ENCODE measurements around the gene CACNA2D1. TPM values are rescaled to one million over a fixed set of nuclear protein-coding genes. Genes with fewer than 3 reads are reported as not detected.

Gene CACNA2D1
- total RNA-seq, 1 donor from 2014 or later: 116 TPM

DNA sequence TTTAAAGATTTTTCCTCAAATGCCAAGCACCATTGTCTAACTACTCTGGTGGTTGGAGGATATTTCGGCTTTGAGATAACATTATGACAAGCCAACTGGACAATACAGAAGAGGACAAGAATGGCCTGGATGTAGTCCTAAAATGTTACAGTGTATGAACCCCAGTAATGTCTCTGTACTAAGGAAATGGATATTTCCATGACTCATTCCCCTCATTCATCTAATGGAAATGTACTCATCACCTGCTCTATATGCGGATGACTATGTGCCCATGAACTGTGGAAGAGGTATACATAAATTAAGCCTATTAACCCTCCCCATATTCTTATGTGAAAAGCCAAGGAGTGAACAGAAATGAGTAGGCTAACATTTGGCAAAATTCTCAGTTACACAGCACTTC, 207.9 kb downstream of the CACNA2D1 start:
- H3K36me3 ChIP-seq (ENCODE audit: control insufficient read depth in 3 of 3, insufficient read depth in 3 of 3, low read length in 3 of 3): no peaks in the 10 kb centered on the region
- H3K27ac ChIP-seq (ENCODE audit: low read depth, low read length): no peak overlapping the region
- H3K4me3 ChIP-seq (ENCODE audit: low read length in 3 of 3): no peak overlapping the region
- no peaks in the 10 kb centered on the region for H3K9me3 ChIP-seq (ENCODE audit: control insufficient read depth in 3 of 3, low read length in 3 of 3)
- peaks cover 6 to 16% (median 7%) of the 10 kb centered on the region in 3 donors for H3K4me1 ChIP-seq (ENCODE audit: control insufficient read depth in 3 of 3, insufficient read depth in 3 of 3, low read length in 3 of 3)
- H3K27me3 ChIP-seq (ENCODE audit: control insufficient read depth in 3 of 3, insufficient read depth in 3 of 3, low read length in 3 of 3): no peaks in the 10 kb centered on the region
- H3K9ac ChIP-seq (ENCODE audit: low read depth in 1 of 3, low read length in 3 of 3): no peak overlapping the region

DNA sequence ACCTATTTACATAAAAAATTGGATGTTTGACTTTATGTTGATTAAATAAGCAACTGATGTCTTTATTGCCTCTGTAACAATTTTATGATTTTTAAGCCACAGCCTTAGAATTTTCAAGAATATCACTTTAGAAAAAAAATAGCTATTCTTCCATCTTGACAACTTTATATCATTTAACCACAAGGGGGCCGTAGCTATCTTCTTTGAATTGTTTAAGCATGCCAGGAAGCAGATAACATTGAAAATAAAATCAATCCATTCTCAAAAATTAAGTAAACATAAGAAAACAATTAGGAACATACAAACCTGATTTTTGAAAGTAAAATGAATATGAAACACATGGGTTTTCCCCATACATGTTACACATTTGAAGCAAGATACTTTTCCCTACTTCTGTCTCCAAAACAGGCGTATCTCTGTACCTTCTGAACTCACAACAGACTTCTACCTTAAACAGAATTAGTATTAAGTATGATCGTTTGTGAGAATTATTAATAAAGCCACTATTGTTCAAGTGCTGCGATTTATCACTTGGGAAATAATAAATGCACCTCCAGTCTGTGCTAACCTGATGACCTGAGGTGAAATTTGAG, 209.0 kb downstream of the CACNA2D1 start:
- Histone ChIP-seq H3K9me3 (ENCODE audit: control insufficient read depth in 3 of 3, low read length in 3 of 3) (no peaks in the 10 kb centered on the region), H3K27me3 (ENCODE audit: control insufficient read depth in 3 of 3, insufficient read depth in 3 of 3, low read length in 3 of 3) (no peaks in the 10 kb centered on the region), H3K9ac (ENCODE audit: low read depth in 1 of 3, low read length in 3 of 3) (no peak overlapping the region), H3K27ac (ENCODE audit: low read depth, low read length) (no peak overlapping the region), H3K36me3 (ENCODE audit: control insufficient read depth in 3 of 3, insufficient read depth in 3 of 3, low read length in 3 of 3) (no peaks in the 10 kb centered on the region), H3K4me3 (ENCODE audit: low read length in 3 of 3) (no peak overlapping the region), H3K4me1 (ENCODE audit: control insufficient read depth in 3 of 3, insufficient read depth in 3 of 3, low read length in 3 of 3) (peaks cover 6 to 19% (median 11%) of the 10 kb centered on the region in 3 donors)

DNA sequence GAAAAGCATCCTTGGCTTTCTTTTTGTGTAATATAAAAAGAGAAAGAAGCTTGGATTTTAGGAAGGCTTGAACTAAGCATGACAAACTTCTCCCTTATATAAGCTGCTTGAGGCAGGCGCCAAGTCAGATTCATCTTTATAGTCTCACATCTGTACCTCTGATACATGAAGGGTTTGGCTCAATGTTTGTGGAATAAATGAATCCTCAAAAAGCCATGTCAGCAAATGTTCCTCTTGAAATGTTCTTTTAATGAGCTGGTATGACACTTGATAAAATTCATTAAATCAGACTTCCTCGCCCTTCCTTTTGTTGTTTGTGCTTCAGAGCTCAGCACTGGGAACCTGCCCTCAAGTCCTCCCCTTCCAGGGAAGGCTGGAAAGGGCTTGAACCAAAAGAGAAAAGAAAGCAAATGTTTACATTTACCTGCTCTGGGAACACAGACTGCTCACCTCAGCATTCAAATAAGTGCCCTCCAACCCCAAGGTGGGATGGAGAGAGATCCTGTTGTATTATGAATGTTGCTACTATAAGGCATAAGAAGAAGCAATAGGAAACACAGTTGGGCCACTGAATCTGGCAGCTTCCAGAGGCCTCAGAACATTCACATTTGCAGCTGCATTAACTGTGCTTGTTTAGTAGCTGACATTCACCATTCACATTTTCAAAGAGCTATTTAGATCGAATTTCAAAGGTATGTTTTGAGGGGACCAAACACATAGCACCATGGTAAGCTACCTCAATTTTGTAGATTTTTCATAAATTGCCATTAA, 212.6 kb downstream of the CACNA2D1 start:
- no peaks in the 10 kb centered on the region for H3K27me3 ChIP-seq (ENCODE audit: control insufficient read depth in 3 of 3, insufficient read depth in 3 of 3, low read length in 3 of 3)
- no peaks in the 10 kb centered on the region for H3K36me3 ChIP-seq (ENCODE audit: control insufficient read depth in 3 of 3, insufficient read depth in 3 of 3, low read length in 3 of 3)
- H3K4me1 ChIP-seq (ENCODE audit: control insufficient read depth in 3 of 3, insufficient read depth in 3 of 3, low read length in 3 of 3): peaks cover 11 to 19% (median 11%) of the 10 kb centered on the region in 3 donors
- no peak overlapping the region for H3K4me3 ChIP-seq (ENCODE audit: low read length in 3 of 3)
- H3K9ac ChIP-seq (ENCODE audit: low read depth in 1 of 3, low read length in 3 of 3): no peak overlapping the region
- H3K9me3 ChIP-seq (ENCODE audit: control insufficient read depth in 3 of 3, low read length in 3 of 3): peaks cover 0 to 4% (median 0%) of the 10 kb centered on the region in 3 donors
- no peak overlapping the region for H3K27ac ChIP-seq (ENCODE audit: low read depth, low read length)

DNA sequence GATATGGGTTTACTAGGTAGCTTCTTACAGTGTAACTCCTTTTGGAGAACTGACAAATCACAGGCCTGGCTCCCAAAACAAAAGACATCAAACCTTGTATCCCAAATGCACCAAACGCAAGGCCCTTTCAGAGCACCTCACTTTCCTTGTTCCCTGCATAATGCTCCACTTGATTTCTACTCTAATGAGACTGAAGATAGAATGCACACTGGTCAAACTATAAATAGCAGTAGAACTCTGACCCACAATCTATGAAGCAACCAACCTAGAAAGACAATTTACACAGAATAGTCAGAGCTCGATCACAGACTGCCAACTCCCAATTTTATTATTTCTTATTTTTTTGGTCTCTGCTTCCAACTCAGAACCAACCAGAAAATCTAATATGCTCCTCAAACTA, 214.4 kb downstream of the CACNA2D1 start:
- Histone ChIP-seq H3K9ac (ENCODE audit: low read depth in 1 of 3, low read length in 3 of 3) (peak overlapping the region in 1 of 3 donors; percentile 22), H3K9me3 (ENCODE audit: control insufficient read depth in 3 of 3, low read length in 3 of 3) (peaks cover 0 to 4% (median 0%) of the 10 kb centered on the region in 3 donors), H3K27me3 (ENCODE audit: control insufficient read depth in 3 of 3, insufficient read depth in 3 of 3, low read length in 3 of 3) (no peaks in the 10 kb centered on the region), H3K36me3 (ENCODE audit: control insufficient read depth in 3 of 3, insufficient read depth in 3 of 3, low read length in 3 of 3) (no peaks in the 10 kb centered on the region), H3K4me1 (ENCODE audit: control insufficient read depth in 3 of 3, insufficient read depth in 3 of 3, low read length in 3 of 3) (peaks cover 4 to 8% (median 7%) of the 10 kb centered on the region in 3 donors), H3K4me3 (ENCODE audit: low read length in 3 of 3) (peak overlapping the region in 1 of 3 donors; percentile 4), H3K27ac (ENCODE audit: low read depth, low read length) (no peak overlapping the region)

DNA sequence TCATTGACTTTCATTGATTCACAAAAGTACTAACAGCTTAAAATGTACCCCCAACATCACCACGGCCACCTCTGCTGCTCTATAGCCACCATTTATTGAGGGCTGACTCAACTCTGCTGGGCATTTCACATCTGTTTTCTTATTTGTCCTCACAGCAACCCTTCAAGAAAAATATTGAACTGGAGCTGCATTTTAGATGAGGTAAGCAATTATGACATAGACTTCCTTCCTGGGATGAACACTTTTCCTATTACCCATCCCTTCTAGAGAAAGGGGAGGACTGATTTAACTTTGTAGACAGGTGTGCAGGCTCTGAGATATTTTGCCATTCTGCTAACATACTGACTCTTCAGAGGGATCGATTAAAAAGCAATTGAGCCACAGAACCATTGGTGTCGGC, 217.4 kb downstream of the CACNA2D1 start:
- no peaks in the 10 kb centered on the region for H3K27me3 ChIP-seq (ENCODE audit: control insufficient read depth in 3 of 3, insufficient read depth in 3 of 3, low read length in 3 of 3)
- H3K27ac ChIP-seq (ENCODE audit: low read depth, low read length): no peak overlapping the region
- no peaks in the 10 kb centered on the region for H3K36me3 ChIP-seq (ENCODE audit: control insufficient read depth in 3 of 3, insufficient read depth in 3 of 3, low read length in 3 of 3)
- peaks cover 0 to 4% (median 0%) of the 10 kb centered on the region in 3 donors for H3K9me3 ChIP-seq (ENCODE audit: control insufficient read depth in 3 of 3, low read length in 3 of 3)
- H3K4me3 ChIP-seq (ENCODE audit: low read length in 3 of 3): no peak overlapping the region
- no peak overlapping the region for H3K9ac ChIP-seq (ENCODE audit: low read depth in 1 of 3, low read length in 3 of 3)
- H3K4me1 ChIP-seq (ENCODE audit: control insufficient read depth in 3 of 3, insufficient read depth in 3 of 3, low read length in 3 of 3): peaks cover 4 to 7% (median 6%) of the 10 kb centered on the region in 3 donors

DNA sequence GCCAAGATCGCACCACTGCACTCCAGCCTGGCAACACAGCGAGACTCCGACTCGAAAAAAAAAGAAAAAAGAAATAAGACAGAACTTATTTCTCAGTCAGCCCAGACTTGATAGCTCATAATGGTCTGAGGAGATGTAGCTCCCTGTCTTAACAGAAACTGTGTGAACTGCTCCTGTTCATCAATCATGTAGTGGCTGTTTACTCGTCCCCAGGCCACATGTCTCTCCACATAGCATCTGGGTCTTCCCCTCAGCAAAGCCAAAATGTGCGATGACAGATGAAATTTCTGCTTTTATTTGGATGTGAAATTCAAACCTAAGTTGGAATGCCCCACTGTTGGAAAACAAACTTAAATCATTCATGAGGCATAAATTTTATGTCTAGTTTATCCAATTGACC, 219.0 kb downstream of the CACNA2D1 start:
- peaks cover 0 to 5% (median 0%) of the 10 kb centered on the region in 3 donors for H3K4me1 ChIP-seq (ENCODE audit: control insufficient read depth in 3 of 3, insufficient read depth in 3 of 3, low read length in 3 of 3)
- no peak overlapping the region for H3K27ac ChIP-seq (ENCODE audit: low read depth, low read length)
- no peaks in the 10 kb centered on the region for H3K36me3 ChIP-seq (ENCODE audit: control insufficient read depth in 3 of 3, insufficient read depth in 3 of 3, low read length in 3 of 3)
- no peak overlapping the region for H3K9ac ChIP-seq (ENCODE audit: low read depth in 1 of 3, low read length in 3 of 3)
- no peak overlapping the region for H3K4me3 ChIP-seq (ENCODE audit: low read length in 3 of 3)
- no peaks in the 10 kb centered on the region for H3K27me3 ChIP-seq (ENCODE audit: control insufficient read depth in 3 of 3, insufficient read depth in 3 of 3, low read length in 3 of 3)
- peaks cover 0 to 4% (median 0%) of the 10 kb centered on the region in 3 donors for H3K9me3 ChIP-seq (ENCODE audit: control insufficient read depth in 3 of 3, low read length in 3 of 3)

DNA sequence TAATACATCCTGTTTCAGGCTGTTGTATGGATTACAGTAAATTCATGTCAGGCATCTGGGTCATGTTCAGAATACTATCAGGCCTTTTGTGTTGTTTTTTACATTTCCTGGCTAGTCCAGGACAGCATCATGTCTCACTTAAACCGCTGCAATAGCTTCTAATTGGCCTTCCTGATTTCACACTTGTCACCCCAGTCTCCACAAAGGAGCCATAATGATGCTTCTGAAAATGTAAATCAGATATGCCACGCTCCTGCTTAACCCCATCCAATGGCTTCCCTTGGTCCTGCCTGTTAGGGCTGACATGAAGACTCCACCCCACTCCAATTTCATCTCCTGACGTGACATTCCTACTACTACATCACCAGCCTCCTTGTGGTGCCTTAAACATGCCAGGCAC, 220.0 kb downstream of the CACNA2D1 start:
- Histone ChIP-seq H3K27ac (ENCODE audit: low read depth, low read length) (no peak overlapping the region), H3K4me1 (ENCODE audit: control insufficient read depth in 3 of 3, insufficient read depth in 3 of 3, low read length in 3 of 3) (no peaks in the 10 kb centered on the region), H3K9ac (ENCODE audit: low read depth in 1 of 3, low read length in 3 of 3) (no peak overlapping the region), H3K9me3 (ENCODE audit: control insufficient read depth in 3 of 3, low read length in 3 of 3) (peaks cover 0 to 4% (median 0%) of the 10 kb centered on the region in 3 donors), H3K27me3 (ENCODE audit: control insufficient read depth in 3 of 3, insufficient read depth in 3 of 3, low read length in 3 of 3) (no peaks in the 10 kb centered on the region), H3K36me3 (ENCODE audit: control insufficient read depth in 3 of 3, insufficient read depth in 3 of 3, low read length in 3 of 3) (no peaks in the 10 kb centered on the region), H3K4me3 (ENCODE audit: low read length in 3 of 3) (no peak overlapping the region)

DNA sequence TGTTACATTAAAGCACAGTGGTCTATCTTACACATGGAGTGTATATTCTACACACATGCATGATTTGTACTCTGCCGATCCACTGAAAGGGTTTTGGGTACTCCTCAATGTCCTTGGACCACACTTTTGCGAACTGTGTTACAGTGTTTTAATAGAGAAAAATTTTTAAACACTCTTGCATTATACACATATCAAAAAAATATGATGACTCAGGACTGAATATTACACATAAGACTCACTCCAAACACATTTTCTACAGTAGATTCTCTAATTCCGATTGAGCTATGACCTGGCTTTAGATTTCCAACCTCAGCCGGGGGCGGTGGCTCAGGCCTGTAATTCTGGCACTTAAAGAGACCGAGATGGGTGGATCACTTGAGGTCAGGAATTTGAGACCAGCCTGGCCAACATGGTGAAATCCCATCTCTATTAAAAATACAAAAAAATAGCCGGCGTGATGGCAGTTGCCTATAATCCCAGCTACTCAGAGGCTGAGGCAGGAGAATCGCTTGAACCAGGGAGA, 222.4 kb downstream of the CACNA2D1 start:
- Histone ChIP-seq H3K9ac (ENCODE audit: low read depth in 1 of 3, low read length in 3 of 3) (no peak overlapping the region), H3K27me3 (ENCODE audit: control insufficient read depth in 3 of 3, insufficient read depth in 3 of 3, low read length in 3 of 3) (no peaks in the 10 kb centered on the region), H3K9me3 (ENCODE audit: control insufficient read depth in 3 of 3, low read length in 3 of 3) (no peaks in the 10 kb centered on the region), H3K4me1 (ENCODE audit: control insufficient read depth in 3 of 3, insufficient read depth in 3 of 3, low read length in 3 of 3) (no peaks in the 10 kb centered on the region), H3K4me3 (ENCODE audit: low read length in 3 of 3) (no peak overlapping the region), H3K36me3 (ENCODE audit: control insufficient read depth in 3 of 3, insufficient read depth in 3 of 3, low read length in 3 of 3) (no peaks in the 10 kb centered on the region), H3K27ac (ENCODE audit: low read depth, low read length) (no peak overlapping the region)

DNA sequence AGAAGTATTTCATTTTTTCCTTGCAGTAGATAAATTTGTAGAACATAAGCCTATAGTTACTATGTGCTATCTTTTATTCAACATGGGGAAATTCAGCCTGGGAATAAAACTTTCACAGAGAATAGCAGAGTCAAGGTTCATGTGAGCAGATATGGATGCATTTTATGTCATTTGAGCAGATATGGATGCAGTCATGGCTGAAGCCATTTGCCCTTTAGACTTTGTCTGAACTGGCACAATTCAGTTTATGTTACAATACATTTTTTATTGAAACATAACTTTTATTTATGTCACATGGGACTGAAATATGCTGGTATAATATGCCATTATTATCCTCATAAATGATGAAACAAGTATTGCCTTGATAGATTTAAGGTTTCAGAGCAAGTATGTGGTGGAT, 231.1 kb downstream of the CACNA2D1 start:
- no peaks in the 10 kb centered on the region for H3K9me3 ChIP-seq (ENCODE audit: control insufficient read depth in 3 of 3, low read length in 3 of 3)
- H3K4me3 ChIP-seq (ENCODE audit: low read length in 3 of 3): no peak overlapping the region
- H3K27ac ChIP-seq (ENCODE audit: low read depth, low read length): no peak overlapping the region
- peaks cover 0 to 11% (median 4%) of the 10 kb centered on the region in 3 donors for H3K4me1 ChIP-seq (ENCODE audit: control insufficient read depth in 3 of 3, insufficient read depth in 3 of 3, low read length in 3 of 3)
- H3K36me3 ChIP-seq (ENCODE audit: control insufficient read depth in 3 of 3, insufficient read depth in 3 of 3, low read length in 3 of 3): no peaks in the 10 kb centered on the region
- H3K27me3 ChIP-seq (ENCODE audit: control insufficient read depth in 3 of 3, insufficient read depth in 3 of 3, low read length in 3 of 3): no peaks in the 10 kb centered on the region
- no peak overlapping the region for H3K9ac ChIP-seq (ENCODE audit: low read depth in 1 of 3, low read length in 3 of 3)

DNA sequence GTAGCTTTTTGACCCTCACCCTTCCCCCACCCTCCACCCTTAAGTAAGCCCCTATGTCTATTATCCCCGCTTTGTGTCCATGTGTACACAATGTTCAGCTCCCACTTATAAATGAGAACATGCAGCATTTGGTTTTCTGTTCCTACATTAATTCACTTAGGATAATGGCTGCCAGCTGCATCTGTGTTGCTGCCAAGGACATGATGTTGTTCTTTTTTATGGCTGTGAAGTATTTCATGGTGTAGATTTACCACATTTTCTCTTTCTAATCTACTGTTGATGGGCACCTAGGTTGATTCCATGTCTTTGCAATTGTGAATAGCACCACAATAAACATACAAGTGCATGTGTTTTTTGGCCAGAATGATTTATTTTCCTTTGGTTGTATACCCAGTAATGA, 232.2 kb downstream of the CACNA2D1 start:
- Histone ChIP-seq H3K9ac (ENCODE audit: low read depth in 1 of 3, low read length in 3 of 3) (no peak overlapping the region), H3K27me3 (ENCODE audit: control insufficient read depth in 3 of 3, insufficient read depth in 3 of 3, low read length in 3 of 3) (no peaks in the 10 kb centered on the region), H3K27ac (ENCODE audit: low read depth, low read length) (no peak overlapping the region), H3K9me3 (ENCODE audit: control insufficient read depth in 3 of 3, low read length in 3 of 3) (no peaks in the 10 kb centered on the region), H3K4me3 (ENCODE audit: low read length in 3 of 3) (no peak overlapping the region), H3K4me1 (ENCODE audit: control insufficient read depth in 3 of 3, insufficient read depth in 3 of 3, low read length in 3 of 3) (peaks cover 3 to 11% (median 4%) of the 10 kb centered on the region in 3 donors), H3K36me3 (ENCODE audit: control insufficient read depth in 3 of 3, insufficient read depth in 3 of 3, low read length in 3 of 3) (no peaks in the 10 kb centered on the region)
